ENCODE results near the gene OVOL1. TPM values are rescaled to one million over a fixed set of nuclear protein-coding genes. Genes with fewer than 3 reads are reported as not detected.

The OVOL1 gene
- total and polyA plus RNA-seq, 4 experiments from 2014 or later = not detected

DNA sequence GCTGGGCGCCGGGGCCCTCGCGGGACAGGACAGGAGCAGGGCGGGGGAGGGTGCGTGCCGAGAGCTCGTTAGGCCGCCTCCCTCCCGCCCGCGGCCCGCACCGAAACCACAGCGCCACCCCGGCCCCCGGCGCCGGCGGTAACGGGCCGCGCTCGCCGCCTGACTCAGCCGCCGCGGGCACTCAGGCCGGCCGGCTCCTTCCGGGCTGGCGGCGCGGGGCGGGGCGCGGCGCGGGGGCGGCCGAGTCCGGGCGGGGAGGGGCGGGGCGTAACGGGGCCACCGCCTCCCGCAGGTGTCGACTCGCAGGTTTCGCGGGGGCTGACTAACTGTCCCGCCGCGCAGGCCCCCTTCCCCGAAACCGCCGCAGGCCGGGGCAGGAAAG is 6.1 kb upstream of the OVOL1 start, which contains the start of gene AP5B1:
Gene AP5B1, minus strand, starts transcription at position 207 of the 382 bp plus-strand sequence. CDS start 385 bp downstream, outside the sequence.
- peak; percentile 61 to 77 (median 64) for DNase-seq
- Mint-ChIP-seq H3K4me1 (peaks cover 10 to 28% (median 20%) of the 10 kb centered on the region in 4 donors), H3K27ac (peak within 1 kb of the TSS in 6 of 7 donors; percentile 49 to 74 (median 72)), H3K27me3 (peaks cover 0 to 2% of the 10 kb centered on the region in 2 donors), H3K4me3 (peak within 1 kb of the TSS; percentile 74 to 89 (median 84)), H3K36me3 (peaks cover 0 to 7% of the 10 kb centered on the region in 2 donors), H3K9me3 (no peaks in the 10 kb centered on the region)
- H3K36me3 ChIP-seq (ENCODE audit: insufficient read depth, low read length) = peaks cover 3% of the 10 kb centered on the region
- H3K27me3 ChIP-seq (ENCODE audit: insufficient read depth, low read length) = no peaks in the 10 kb centered on the region
- intact Hi-C loops (cut with micrococcal nuclease) = loop anchor here (1.0 to 2.0 kb wide), 5 partner anchors 34 to 209 kb away; partner anchors contain the start of genes KAT5 and RNASEH2C
- CTCF ChIA-PET (ENCODE audit: partially characterized antibody) = interaction anchor here (0.6 to 9.0 kb wide), 17 partner anchors 7 to 204 kb away, joined by 3 to 107 read pairs (median 7); partner anchors contain the start of genes CCDC85B, KAT5 and RNASEH2C
- H3K9me3 ChIP-seq (ENCODE audit: control insufficient read depth in 1 of 2, low read length in 2 of 2) = no peaks in the 10 kb centered on the region
- peak within 1 kb of the TSS; percentile 62 for H3K27ac ChIP-seq (ENCODE audit: low read depth, low read length)
- H3K4me1 ChIP-seq (ENCODE audit: insufficient read depth, low read length) = peaks cover 25% of the 10 kb centered on the region
- POLR2A ChIA-PET (ENCODE audit: partially characterized antibody) = interaction anchor here (0.7 to 2.8 kb wide), 16 partner anchors 8 to 271 kb away, joined by 3 to 24 read pairs (median 4); partner anchors contain the start of genes CCDC85B, CFL1, KAT5 and MUS81
- peak within 1 kb of the TSS; percentile 54 to 65 for H3K4me3 ChIP-seq (ENCODE audit: low read length in 2 of 2)

- POLR2A ChIA-PET (ENCODE audit: partially characterized antibody) = interaction anchor here (0.9 to 2.8 kb wide), 10 partner anchors 7 to 177 kb away, joined by 3 to 24 read pairs (median 11); partner anchors contain the start of genes CCDC85B, KAT5, MUS81 and RNASEH2C
- H3K4me3 ChIP-seq (ENCODE audit: low read length in 2 of 2) = no peak overlapping the region
- H3K27ac ChIP-seq (ENCODE audit: low read depth, low read length) = no peak overlapping the region
- CTCF ChIA-PET (ENCODE audit: partially characterized antibody) = interaction anchor here (1.2 to 9.0 kb wide), 11 partner anchors 7 to 103 kb away, joined by 3 to 107 read pairs (median 8); partner anchors contain the start of genes KAT5 and RNASEH2C
- Mint-ChIP-seq H3K36me3 (peaks cover 0 to 7% of the 10 kb centered on the region in 2 donors), H3K27me3 (peaks cover 0 to 2% of the 10 kb centered on the region in 2 donors), H3K4me1 (peaks cover 11 to 32% (median 22%) of the 10 kb centered on the region in 4 donors), H3K27ac (no peak overlapping the region), H3K9me3 (no peaks in the 10 kb centered on the region), H3K4me3 (peak overlapping the region in 2 of 8 donors; percentile 31 to 32)
- intact Hi-C loops (cut with micrococcal nuclease) = loop anchor here (2.0 kb wide), 1 partner anchor 69 kb away; the partner anchor contains the start of gene KAT5
- no peak for DNase-seq
- no peaks in the 10 kb centered on the region for H3K9me3 ChIP-seq (ENCODE audit: control insufficient read depth in 1 of 2, low read length in 2 of 2)
- H3K4me1 ChIP-seq (ENCODE audit: insufficient read depth, low read length) = peaks cover 31% of the 10 kb centered on the region
- no peaks in the 10 kb centered on the region for H3K27me3 ChIP-seq (ENCODE audit: insufficient read depth, low read length)
- peaks cover 3% of the 10 kb centered on the region for H3K36me3 ChIP-seq (ENCODE audit: insufficient read depth, low read length)
Observed at GRCh38 chr11:65781152-65781961, 5.5 kb upstream of the OVOL1 start.

- CTCF ChIA-PET (ENCODE audit: partially characterized antibody) = interaction anchor here (1.2 to 9.0 kb wide), 6 partner anchors 11 to 102 kb away, joined by 3 to 107 read pairs (median 14); partner anchors contain the start of genes KAT5 and MUS81
- intact Hi-C loops (cut with micrococcal nuclease) = loop anchor here (2.0 kb wide), 1 partner anchor 69 kb away; the partner anchor contains the start of gene KAT5
Observed at GRCh38 chr11:65781962-65782815, 4.7 kb upstream of the OVOL1 start.

GRCh38 chr11:65782816-65783228 is 4.0 kb upstream of the OVOL1 start:
- no peak overlapping the region for H3K27ac ChIP-seq (ENCODE audit: low read depth, low read length)
- no peak overlapping the region for H3K4me3 ChIP-seq (ENCODE audit: low read length in 2 of 2)
- ChIA-PET CTCF (ENCODE audit: partially characterized antibody) (interaction anchor here (1.2 to 9.0 kb wide), 5 partner anchors 12 to 77 kb away, joined by 3 to 107 read pairs (median 3); partner anchors contain the start of genes MUS81 and SNX32), POLR2A (ENCODE audit: partially characterized antibody) (interaction anchor here (2.2 kb wide), 1 partner anchor 35 kb away, joined by 7 read pairs; no protein-coding TSS in a partner anchor)
- intact Hi-C loops (cut with micrococcal nuclease) = no loop called here
- H3K27ac Mint-ChIP-seq = peak overlapping the region in 2 of 7 donors; percentile 70 to 75
- peak overlapping the region; percentile 23 to 63 (median 36) for H3K4me3 Mint-ChIP-seq
- H3K4me1 Mint-ChIP-seq = peaks cover 13 to 36% (median 26%) of the 10 kb centered on the region in 4 donors
- H3K36me3 ChIP-seq (ENCODE audit: insufficient read depth, low read length) = no peaks in the 10 kb centered on the region
- no peaks in the 10 kb centered on the region for H3K9me3 ChIP-seq (ENCODE audit: control insufficient read depth in 1 of 2, low read length in 2 of 2)
- H3K4me1 ChIP-seq (ENCODE audit: insufficient read depth, low read length) = peaks cover 35% of the 10 kb centered on the region
- no peak for DNase-seq
- H3K36me3 Mint-ChIP-seq = peaks cover 0 to 2% of the 10 kb centered on the region in 2 donors
- H3K27me3 ChIP-seq (ENCODE audit: insufficient read depth, low read length) = peaks cover 2% of the 10 kb centered on the region
- no peaks in the 10 kb centered on the region for H3K9me3 Mint-ChIP-seq
- H3K27me3 Mint-ChIP-seq = peaks cover 2 to 4% of the 10 kb centered on the region in 2 donors

More at GRCh38 chr11:65781962-65782815, 4.7 kb upstream of the OVOL1 start:
- H3K4me1 ChIP-seq (ENCODE audit: insufficient read depth, low read length) = peaks cover 32% of the 10 kb centered on the region
- H3K36me3 ChIP-seq (ENCODE audit: insufficient read depth, low read length) = no peaks in the 10 kb centered on the region
- H3K27me3 ChIP-seq (ENCODE audit: insufficient read depth, low read length) = no peaks in the 10 kb centered on the region
- POLR2A ChIA-PET (ENCODE audit: partially characterized antibody) = interaction anchor here (2.5 kb wide), 1 partner anchor 35 kb away, joined by 24 read pairs; no protein-coding TSS in a partner anchor
- H3K27me3 Mint-ChIP-seq = peaks cover 1 to 4% of the 10 kb centered on the region in 2 donors
- no peak for DNase-seq
- H3K4me1 Mint-ChIP-seq = peaks cover 12 to 34% (median 24%) of the 10 kb centered on the region in 4 donors
- H3K36me3 Mint-ChIP-seq = peaks cover 0 to 4% of the 10 kb centered on the region in 2 donors
- H3K4me3 ChIP-seq (ENCODE audit: low read length in 2 of 2) = no peak overlapping the region
- peak overlapping the region in 6 of 8 donors; percentile 15 to 63 (median 32) for H3K4me3 Mint-ChIP-seq
- no peaks in the 10 kb centered on the region for H3K9me3 ChIP-seq (ENCODE audit: control insufficient read depth in 1 of 2, low read length in 2 of 2)
- no peak overlapping the region for H3K27ac ChIP-seq (ENCODE audit: low read depth, low read length)
- peak overlapping the region in 2 of 7 donors; percentile 12 to 70 for H3K27ac Mint-ChIP-seq
- H3K9me3 Mint-ChIP-seq = no peaks in the 10 kb centered on the region

- Histone ChIP-seq H3K27me3 (ENCODE audit: insufficient read depth, low read length) (peaks cover 20% of the 10 kb centered on the region), H3K9me3 (ENCODE audit: control insufficient read depth in 1 of 2, low read length in 2 of 2) (no peaks in the 10 kb centered on the region), H3K36me3 (ENCODE audit: insufficient read depth, low read length) (no peaks in the 10 kb centered on the region), H3K4me3 (ENCODE audit: low read length in 2 of 2) (no peak overlapping the region), H3K4me1 (ENCODE audit: insufficient read depth, low read length) (peaks cover 31% of the 10 kb centered on the region), H3K27ac (ENCODE audit: low read depth, low read length) (no peak overlapping the region)
- POLR2A ChIA-PET (ENCODE audit: partially characterized antibody) = no interaction called here
- DNase-seq = peak in 2 of 5 donors; percentile 20 to 26
- peaks cover 15 to 40% (median 28%) of the 10 kb centered on the region in 4 donors for H3K4me1 Mint-ChIP-seq
- peak overlapping the region; percentile 46 to 84 (median 70) for H3K4me3 Mint-ChIP-seq
- H3K9me3 Mint-ChIP-seq = no peaks in the 10 kb centered on the region
- H3K27ac Mint-ChIP-seq = peak overlapping the region in 3 of 7 donors; percentile 13 to 58 (median 53)
- CTCF ChIA-PET (ENCODE audit: partially characterized antibody) = interaction anchor here (0.9 to 9.0 kb wide), 3 partner anchors 15 to 74 kb away, joined by 3 to 107 read pairs (median 15); partner anchors contain the start of gene KAT5
- H3K36me3 Mint-ChIP-seq = no peaks in the 10 kb centered on the region
- intact Hi-C loops (cut with micrococcal nuclease) = no loop called here
- peaks cover 12 to 14% of the 10 kb centered on the region in 2 donors for H3K27me3 Mint-ChIP-seq
Observed at GRCh38 chr11:65785319-65786007, 1.4 kb upstream of the OVOL1 start.
